ENCODE results near the gene DLGAP1. TPM values are rescaled to one million over a fixed set of nuclear protein-coding genes. Genes with fewer than 3 reads are reported as not detected.

The DLGAP1 gene
- total and polyA plus RNA-seq, 2 of the 13 experiments (the other 11 are each of a cell fraction or from before 2014, with no cell fraction given) = 0.01 TPM; not detected in 1

- TF ChIP-seq ZNF639 (CRISPR knock-in tag; conservative IDR thresholded peaks at IDR 0.05) = peak; percentile 93
- peak; percentile 66; the same call in 1 of the 2 replicates for TF ChIP-seq REPIN1 (CRISPR knock-in tag; IDR thresholded peaks at IDR 0.05; ENCODE audit: borderline replicate concordance, low read depth)
- TF ChIP-seq, protein P1, sequence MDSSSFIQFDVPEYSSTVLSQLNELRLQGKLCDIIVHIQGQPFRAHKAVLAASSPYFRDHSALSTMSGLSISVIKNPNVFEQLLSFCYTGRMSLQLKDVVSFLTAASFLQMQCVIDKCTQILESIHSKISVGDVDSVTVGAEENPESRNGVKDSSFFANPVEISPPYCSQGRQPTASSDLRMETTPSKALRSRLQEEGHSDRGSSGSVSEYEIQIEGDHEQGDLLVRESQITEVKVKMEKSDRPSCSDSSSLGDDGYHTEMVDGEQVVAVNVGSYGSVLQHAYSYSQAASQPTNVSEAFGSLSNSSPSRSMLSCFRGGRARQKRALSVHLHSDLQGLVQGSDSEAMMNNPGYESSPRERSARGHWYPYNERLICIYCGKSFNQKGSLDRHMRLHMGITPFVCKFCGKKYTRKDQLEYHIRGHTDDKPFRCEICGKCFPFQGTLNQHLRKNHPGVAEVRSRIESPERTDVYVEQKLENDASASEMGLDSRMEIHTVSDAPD (CRISPR knock-in tag; IDR thresholded peaks at IDR 0.05) = no peak; the same call in 1 of the 2 replicates
- peak; percentile 54; the same call in 1 of the 2 replicates for TF ChIP-seq ZNF33A (CRISPR knock-in tag; IDR thresholded peaks at IDR 0.05; ENCODE audit: borderline replicate concordance)
- peak; percentile 74; the same call in 1 of the 2 replicates for TF ChIP-seq ZNF446 (CRISPR knock-in tag; IDR thresholded peaks at IDR 0.05)
- 0 out of 2 replicates have a peak, but pooled peaks have one; percentile 57 for TF ChIP-seq ZNF235 (CRISPR knock-in tag; IDR thresholded peaks at IDR 0.05; ENCODE audit: borderline replicate concordance)
- TF ChIP-seq PHF5A (CRISPR knock-in tag; IDR thresholded peaks at IDR 0.05; ENCODE audit: low read depth, unreplicated experiment) = no peak
- no peak for TF ChIP-seq MZF1 (CRISPR knock-in tag; IDR thresholded peaks at IDR 0.05; ENCODE audit: borderline replicate concordance)
- no peak for TF ChIP-seq XBP1 (CRISPR knock-in tag; IDR thresholded peaks at IDR 0.05)
- no peak for TF ChIP-seq NBN (conservative IDR thresholded peaks at IDR 0.05)
- TF ChIP-seq TRIM22 (IDR thresholded peaks at IDR 0.05) = no peak
- TF ChIP-seq SOX5 (CRISPR knock-in tag; IDR thresholded peaks at IDR 0.05; ENCODE audit: borderline replicate concordance) = peak; percentile 82; the same call in 1 of the 2 replicates
- TF ChIP-seq RXRA (CRISPR knock-in tag; IDR thresholded peaks at IDR 0.05) = peak; percentile 83
- TF ChIP-seq HMG20B (CRISPR knock-in tag; conservative IDR thresholded peaks at IDR 0.05) = peak; percentile 70
- TF ChIP-seq NFKBIZ (CRISPR knock-in tag; IDR thresholded peaks at IDR 0.05) = no peak; the same call in 1 of the 2 replicates
- 0 out of 2 replicates have a peak, but pooled peaks have one; percentile 17 for TF ChIP-seq KDM4B (CRISPR knock-in tag; IDR thresholded peaks at IDR 0.05)
- TF ChIP-seq, protein P2, sequence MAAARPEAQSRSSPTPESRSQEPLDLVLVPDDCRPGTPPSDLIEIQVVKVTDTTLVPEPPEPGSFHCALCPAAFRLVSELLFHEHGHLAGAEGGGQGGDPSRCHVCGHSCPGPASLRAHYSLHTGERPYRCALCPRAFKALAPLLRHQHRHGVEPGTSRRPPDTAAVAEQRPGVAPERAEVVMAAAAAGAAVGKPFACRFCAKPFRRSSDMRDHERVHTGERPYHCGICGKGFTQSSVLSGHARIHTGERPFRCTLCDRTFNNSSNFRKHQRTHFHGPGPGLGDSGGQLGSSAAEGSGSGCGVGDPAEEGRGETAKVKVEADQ (CRISPR knock-in tag; IDR thresholded peaks at IDR 0.05; ENCODE audit: borderline replicate concordance) = peak; percentile 64; the same call in 1 of the 2 replicates
- peak; percentile 83 for TF ChIP-seq TEAD3 (CRISPR knock-in tag; optimal IDR thresholded peaks at IDR 0.05; ENCODE audit: borderline replicate concordance)
- TF ChIP-seq CBX5 (CRISPR knock-in tag; IDR thresholded peaks at IDR 0.05; ENCODE audit: borderline replicate concordance) = peak; percentile 14; the same call in 1 of the 2 replicates
- TF ChIP-seq, protein P3, sequence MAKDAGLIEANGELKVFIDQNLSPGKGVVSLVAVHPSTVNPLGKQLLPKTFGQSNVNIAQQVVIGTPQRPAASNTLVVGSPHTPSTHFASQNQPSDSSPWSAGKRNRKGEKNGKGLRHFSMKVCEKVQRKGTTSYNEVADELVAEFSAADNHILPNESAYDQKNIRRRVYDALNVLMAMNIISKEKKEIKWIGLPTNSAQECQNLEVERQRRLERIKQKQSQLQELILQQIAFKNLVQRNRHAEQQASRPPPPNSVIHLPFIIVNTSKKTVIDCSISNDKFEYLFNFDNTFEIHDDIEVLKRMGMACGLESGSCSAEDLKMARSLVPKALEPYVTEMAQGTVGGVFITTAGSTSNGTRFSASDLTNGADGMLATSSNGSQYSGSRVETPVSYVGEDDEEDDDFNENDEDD (CRISPR knock-in tag; IDR thresholded peaks at IDR 0.05; ENCODE audit: borderline replicate concordance) = no peak; the same call in 1 of the 2 replicates
- TF ChIP-seq, protein P4, sequence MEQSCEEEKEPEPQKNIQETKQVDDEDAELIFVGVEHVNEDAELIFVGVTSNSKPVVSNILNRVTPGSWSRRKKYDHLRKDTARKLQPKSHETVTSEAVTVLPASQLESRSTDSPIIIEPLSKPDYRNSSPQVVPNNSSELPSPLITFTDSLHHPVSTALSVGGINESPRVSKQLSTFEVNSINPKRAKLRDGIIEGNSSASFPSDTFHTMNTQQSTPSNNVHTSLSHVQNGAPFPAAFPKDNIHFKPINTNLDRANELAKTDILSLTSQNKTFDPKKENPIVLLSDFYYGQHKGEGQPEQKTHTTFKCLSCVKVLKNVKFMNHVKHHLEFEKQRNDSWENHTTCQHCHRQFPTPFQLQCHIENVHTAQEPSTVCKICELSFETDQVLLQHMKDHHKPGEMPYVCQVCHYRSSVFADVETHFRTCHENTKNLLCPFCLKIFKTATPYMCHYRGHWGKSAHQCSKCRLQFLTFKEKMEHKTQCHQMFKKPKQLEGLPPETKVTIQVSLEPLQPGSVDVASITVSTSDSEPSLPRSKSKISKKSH (CRISPR knock-in tag; IDR thresholded peaks at IDR 0.05; ENCODE audit: borderline replicate concordance) = no peak
These were observed 1006.9 kb downstream of the DLGAP1 start (continued) for GRCh38 chr18:3447895-3448837.

Data from HepG2 (cell line).